Fibroblast of mammary gland (primary cell): ENCODE measurements around the gene SLC17A8.

Source experiments
- DNase-seq: peaks from one replicate; pipeline ENCODE4 v3.0.0-alpha.2; 2010; ENCODE audit warnings: low read depth
- H3K4me3 ChIP-seq: 2 replicates; pipeline ENCODE4 v1.5.1; 2011; ENCODE audit warnings: low read depth, mild to moderate bottlenecking, low read length, moderate library complexity; ENCODE audit not compliant: control insufficient read depth
- TF ChIP-seq, protein P1 (sequence below): conservative IDR thresholded peaks from 2 replicates; pipeline ENCODE4 v1.5.1; 2011; ENCODE audit warnings: low read depth, low read length, inconsistent platforms; ENCODE audit not compliant: control insufficient read depth, insufficient read depth

Gene SLC17A8

DNA sequence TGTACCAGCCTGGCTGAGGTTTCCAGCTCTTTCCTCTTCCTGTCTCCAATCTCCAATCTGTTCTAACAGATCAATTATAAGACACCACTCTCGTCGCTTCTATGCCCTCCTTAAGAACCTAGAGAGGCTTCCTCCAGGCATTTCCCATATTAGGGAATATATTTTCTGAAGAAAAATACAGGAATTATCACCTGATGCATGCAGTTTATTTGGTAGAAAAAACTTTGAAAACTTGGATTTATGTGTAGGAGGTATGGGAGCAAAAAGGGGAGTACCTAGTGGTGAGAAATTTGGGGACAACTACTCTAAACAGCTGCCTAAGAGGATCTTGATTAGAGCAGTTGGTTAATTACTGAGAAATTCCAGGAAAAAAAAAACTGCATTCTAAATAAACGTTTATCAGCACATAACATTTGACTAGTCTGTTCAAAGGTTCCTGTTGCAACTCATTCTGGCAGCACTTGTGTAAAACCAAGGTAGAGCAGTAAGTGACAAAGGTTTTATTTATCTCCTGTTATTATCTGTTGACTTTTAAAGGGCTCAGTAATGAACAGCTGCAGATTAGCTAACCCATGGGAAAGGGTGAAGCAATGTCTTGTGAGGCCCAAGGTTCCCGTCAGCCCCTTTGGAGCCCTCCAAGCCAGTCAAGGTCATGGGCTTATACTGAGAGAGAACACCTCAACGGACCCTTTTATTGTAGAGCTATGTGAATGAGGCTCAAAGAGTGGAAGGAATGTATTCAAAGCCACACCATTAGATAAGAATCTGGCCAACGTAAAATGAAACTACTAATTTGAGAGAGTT lies 80.4 kb downstream of the SLC17A8 start:
- H3K4me3 ChIP-seq = no peak overlapping the region
- TF ChIP-seq, protein P1, sequence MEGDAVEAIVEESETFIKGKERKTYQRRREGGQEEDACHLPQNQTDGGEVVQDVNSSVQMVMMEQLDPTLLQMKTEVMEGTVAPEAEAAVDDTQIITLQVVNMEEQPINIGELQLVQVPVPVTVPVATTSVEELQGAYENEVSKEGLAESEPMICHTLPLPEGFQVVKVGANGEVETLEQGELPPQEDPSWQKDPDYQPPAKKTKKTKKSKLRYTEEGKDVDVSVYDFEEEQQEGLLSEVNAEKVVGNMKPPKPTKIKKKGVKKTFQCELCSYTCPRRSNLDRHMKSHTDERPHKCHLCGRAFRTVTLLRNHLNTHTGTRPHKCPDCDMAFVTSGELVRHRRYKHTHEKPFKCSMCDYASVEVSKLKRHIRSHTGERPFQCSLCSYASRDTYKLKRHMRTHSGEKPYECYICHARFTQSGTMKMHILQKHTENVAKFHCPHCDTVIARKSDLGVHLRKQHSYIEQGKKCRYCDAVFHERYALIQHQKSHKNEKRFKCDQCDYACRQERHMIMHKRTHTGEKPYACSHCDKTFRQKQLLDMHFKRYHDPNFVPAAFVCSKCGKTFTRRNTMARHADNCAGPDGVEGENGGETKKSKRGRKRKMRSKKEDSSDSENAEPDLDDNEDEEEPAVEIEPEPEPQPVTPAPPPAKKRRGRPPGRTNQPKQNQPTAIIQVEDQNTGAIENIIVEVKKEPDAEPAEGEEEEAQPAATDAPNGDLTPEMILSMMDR = no peak
- DNase-seq = no peak

DNA sequence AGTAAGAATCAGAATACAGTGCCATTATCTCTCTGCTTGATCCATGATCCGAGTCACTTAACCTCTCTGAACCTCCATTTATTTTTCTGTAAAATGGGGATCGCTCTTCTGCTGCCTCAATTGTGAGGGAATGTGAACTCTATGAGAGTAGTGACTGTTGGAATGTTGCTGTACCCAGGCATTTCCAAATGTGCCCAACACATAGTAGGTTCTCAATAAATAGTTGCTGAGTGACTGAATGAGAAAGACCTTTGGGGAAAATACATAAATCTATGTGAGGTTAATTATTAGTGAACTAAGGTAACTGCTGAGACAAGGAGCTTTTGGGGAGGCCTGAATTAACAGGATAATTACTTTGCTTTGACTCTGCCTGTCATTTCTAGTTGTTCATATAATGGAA lies 82.9 kb downstream of the SLC17A8 start:
- TF ChIP-seq, protein P1 = no peak
- no peak overlapping the region for H3K4me3 ChIP-seq
- DNase-seq = no peak

DNA sequence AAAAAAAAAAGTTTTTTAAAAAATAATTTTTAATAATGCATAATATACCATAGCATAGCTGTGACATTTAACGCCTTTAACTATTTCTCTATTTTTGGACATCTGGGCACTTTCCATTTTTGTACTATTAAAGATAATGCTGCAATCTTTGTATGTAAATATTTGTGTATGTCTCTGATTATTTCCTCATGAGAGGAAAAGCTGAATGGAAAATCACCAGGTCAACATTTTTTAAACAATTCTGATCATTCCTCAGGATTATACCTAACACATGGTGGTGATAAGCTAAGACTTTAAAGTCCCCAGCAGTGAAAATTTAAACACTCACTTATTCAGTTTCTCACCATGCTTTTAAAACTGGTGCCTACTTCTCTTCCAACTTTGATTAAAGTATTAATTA lies 85.5 kb downstream of the SLC17A8 start:
- TF ChIP-seq, protein P1 = no peak
- no peak overlapping the region for H3K4me3 ChIP-seq
- DNase-seq = no peak

DNA sequence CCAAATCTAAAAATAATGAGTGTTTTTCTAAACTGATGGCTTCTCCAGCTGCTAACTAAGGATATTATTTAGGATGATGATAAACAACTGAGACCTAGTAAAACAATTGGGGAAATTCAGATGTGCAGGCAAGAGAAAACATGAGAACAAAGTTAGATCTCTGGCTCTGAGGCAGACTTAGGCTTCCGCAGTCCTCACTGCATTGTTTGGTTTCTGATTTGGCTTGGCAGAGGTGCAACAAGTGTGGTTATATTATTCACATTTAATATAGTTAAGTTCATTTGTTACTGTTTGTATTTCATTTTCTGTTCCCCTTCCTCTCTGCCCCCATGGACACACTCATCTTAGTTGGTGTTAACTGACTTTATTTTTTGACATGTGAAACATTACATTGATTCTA lies 86.6 kb downstream of the SLC17A8 start:
- TF ChIP-seq, protein P1 = no peak
- DNase-seq = no peak
- no peak overlapping the region for H3K4me3 ChIP-seq

- TF ChIP-seq, protein P1 = no peak
- no peak overlapping the region for H3K4me3 ChIP-seq
- DNase-seq = no peak
Measured at GRCh38 chr12:100445081-100445481, 88.2 kb downstream of the SLC17A8 start.

GRCh38 chr12:100447381-100447780 lies 90.5 kb downstream of the SLC17A8 start:
- no peak overlapping the region for H3K4me3 ChIP-seq
- TF ChIP-seq, protein P1 = no peak
- no peak for DNase-seq
